ENCODE measurements around the gene EEPD1. TPM values are rescaled to one million over a fixed set of nuclear protein-coding genes. Genes with fewer than 3 reads are reported as not detected.

The EEPD1 gene
- total and polyA plus RNA-seq, 8 donors: 7.1 to 60.5 (median 10.0) TPM

GRCh38 chr7:36300696-36301350 lies 147.8 kb downstream of the EEPD1 start:
- ATAC-seq (no peak), FAIRE-seq (no peak), DNase-seq (no peak)
- Histone ChIP-seq H3K4me1 (peaks cover 14 to 18% (median 17%) of the 10 kb centered on the region in 3 donors), H3K36me3 (peaks cover 0 to 4% (median 0%) of the 10 kb centered on the region in 3 donors), H3K27ac (no peak overlapping the region), H3K9me3 (no peaks in the 10 kb centered on the region), H3K4me3 (no peak overlapping the region), H3K27me3 (no peaks in the 10 kb centered on the region)
- intact Hi-C loops (cut with DNase I): loop anchor here in 1 of 3 donors (5.0 kb wide), 1 partner anchor 319 kb away; no protein-coding TSS in a partner anchor
- 69 to 71% methylated on average over 9 of the region's 9 CpGs for WGBS, 2 donors
- TF ChIP-seq, protein P1, sequence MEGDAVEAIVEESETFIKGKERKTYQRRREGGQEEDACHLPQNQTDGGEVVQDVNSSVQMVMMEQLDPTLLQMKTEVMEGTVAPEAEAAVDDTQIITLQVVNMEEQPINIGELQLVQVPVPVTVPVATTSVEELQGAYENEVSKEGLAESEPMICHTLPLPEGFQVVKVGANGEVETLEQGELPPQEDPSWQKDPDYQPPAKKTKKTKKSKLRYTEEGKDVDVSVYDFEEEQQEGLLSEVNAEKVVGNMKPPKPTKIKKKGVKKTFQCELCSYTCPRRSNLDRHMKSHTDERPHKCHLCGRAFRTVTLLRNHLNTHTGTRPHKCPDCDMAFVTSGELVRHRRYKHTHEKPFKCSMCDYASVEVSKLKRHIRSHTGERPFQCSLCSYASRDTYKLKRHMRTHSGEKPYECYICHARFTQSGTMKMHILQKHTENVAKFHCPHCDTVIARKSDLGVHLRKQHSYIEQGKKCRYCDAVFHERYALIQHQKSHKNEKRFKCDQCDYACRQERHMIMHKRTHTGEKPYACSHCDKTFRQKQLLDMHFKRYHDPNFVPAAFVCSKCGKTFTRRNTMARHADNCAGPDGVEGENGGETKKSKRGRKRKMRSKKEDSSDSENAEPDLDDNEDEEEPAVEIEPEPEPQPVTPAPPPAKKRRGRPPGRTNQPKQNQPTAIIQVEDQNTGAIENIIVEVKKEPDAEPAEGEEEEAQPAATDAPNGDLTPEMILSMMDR (IDR thresholded peaks at IDR 0.05): no peak

- intact Hi-C loops (cut with DNase I): loop anchor here in 1 of 3 donors (5.0 kb wide), 1 partner anchor 320 kb away; no protein-coding TSS in a partner anchor
- no peak for DNase-seq
- Histone ChIP-seq H3K4me3 (no peak overlapping the region), H3K27ac (peak overlapping the region in 1 of 4 donors; percentile 65), H3K9me3 (no peaks in the 10 kb centered on the region), H3K4me1 (peaks cover 14 to 18% (median 17%) of the 10 kb centered on the region in 3 donors), H3K36me3 (peaks cover 0 to 4% (median 0%) of the 10 kb centered on the region in 3 donors), H3K27me3 (no peaks in the 10 kb centered on the region)
- 89 to 91% methylated on average over 15 of the region's 15 CpGs for WGBS, 2 donors
- FAIRE-seq: no peak
- ATAC-seq: no peak
- TF ChIP-seq, protein P1 (IDR thresholded peaks at IDR 0.05): no peak
Measured at GRCh38 chr7:36301914-36302771, 149.1 kb downstream of the EEPD1 start.

DNA sequence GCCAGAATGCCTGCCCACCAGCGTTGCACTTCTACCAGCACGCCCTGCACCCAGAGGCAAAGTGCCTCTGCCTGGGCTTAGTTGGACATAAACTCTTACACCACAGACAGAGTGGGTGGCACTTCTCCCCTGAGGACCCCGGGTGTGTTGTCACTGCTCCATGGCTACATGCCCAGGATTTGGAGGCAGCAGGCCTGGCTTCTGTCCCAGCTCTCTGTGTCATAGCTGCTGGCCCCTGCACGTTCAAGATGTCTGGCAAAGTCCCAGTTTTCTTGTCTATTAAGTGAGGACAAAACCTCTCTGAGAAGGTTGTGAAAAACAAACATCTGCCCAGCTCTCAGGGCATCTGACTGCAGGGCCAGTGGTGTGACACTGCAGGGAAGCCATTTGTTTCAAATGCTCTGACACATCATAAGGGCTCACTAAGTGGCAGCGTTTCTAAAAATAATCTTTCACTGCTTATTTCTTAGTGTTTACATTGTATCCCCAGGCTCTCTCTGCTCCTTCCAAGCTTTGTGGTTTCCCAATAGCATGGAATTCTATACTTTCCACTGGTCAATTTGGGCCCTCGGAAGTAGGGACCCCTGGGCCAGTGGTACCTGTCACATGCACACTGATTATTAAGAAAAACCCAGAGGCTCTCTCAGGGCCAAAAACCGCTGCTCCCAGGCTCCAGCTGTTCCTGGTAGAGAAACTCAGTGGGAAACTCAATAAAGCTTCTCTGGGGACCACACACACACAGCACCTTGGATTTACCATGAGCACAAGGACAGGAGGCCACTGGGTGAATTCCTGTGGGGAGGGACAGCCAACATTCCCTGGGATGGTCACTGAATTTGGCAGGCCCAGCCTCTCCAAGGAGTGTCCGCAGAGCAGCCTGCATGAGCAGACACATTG lies 150.4 kb downstream of the EEPD1 start:
- Histone ChIP-seq H3K9me3 (no peaks in the 10 kb centered on the region), H3K27ac (peak overlapping the region; percentile 35 to 79 (median 69)), H3K27me3 (no peaks in the 10 kb centered on the region), H3K4me3 (no peak overlapping the region), H3K4me1 (peaks cover 14 to 18% (median 17%) of the 10 kb centered on the region in 3 donors), H3K36me3 (no peaks in the 10 kb centered on the region)
- WGBS, 2 donors: 30 to 32% methylated on average over 8 of the region's 8 CpGs
- intact Hi-C loops (cut with DNase I): loop anchor here in 1 of 3 donors (5.0 kb wide), 1 partner anchor 321 kb away; no protein-coding TSS in a partner anchor
- no peak for FAIRE-seq
- TF ChIP-seq, protein P1 (IDR thresholded peaks at IDR 0.05): no peak
- peak; percentile 80 to 91 (median 88) for ATAC-seq
- DNase-seq: peak in 4 of 6 donors; percentile 76 to 90 (median 88)

DNA sequence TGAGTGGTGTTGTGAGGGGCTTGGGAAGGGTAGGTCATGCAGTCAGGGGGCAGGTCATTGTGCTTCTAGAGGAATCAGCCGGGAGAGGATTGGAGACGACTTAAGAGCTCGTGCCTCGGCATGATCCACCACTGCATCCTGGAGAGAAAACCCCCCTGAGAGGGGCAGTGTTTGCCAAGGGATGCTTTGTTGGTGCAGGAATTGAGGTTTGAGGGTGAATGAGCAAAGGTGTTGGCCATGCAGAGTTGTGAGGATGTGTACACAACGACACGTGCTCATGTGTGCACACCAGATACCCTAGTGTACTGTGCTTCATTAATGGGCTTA lies 151.0 kb downstream of the EEPD1 start:
- Histone ChIP-seq H3K36me3 (no peaks in the 10 kb centered on the region), H3K4me1 (peaks cover 14 to 18% (median 17%) of the 10 kb centered on the region in 3 donors), H3K27me3 (no peaks in the 10 kb centered on the region), H3K9me3 (no peaks in the 10 kb centered on the region), H3K4me3 (no peak overlapping the region), H3K27ac (peak overlapping the region in 3 of 4 donors; percentile 35 to 79 (median 73))
- no peak for DNase-seq
- WGBS, 2 donors: 86 to 88% methylated on average over 6 of the region's 6 CpGs
- TF ChIP-seq, protein P1 (IDR thresholded peaks at IDR 0.05): no peak
- no peak for FAIRE-seq
- intact Hi-C loops (cut with DNase I): loop anchor here in 1 of 3 donors (5.0 kb wide), 1 partner anchor 322 kb away; no protein-coding TSS in a partner anchor
- no peak for ATAC-seq
